HuH-7.5 (cell line): ENCODE results near the gene RAB34.

Source experiments
- DNase-seq: peaks from one replicate; pipeline ENCODE4 v3.0.0; 2011; ENCODE audit warnings: low spot score

Gene RAB34, protein sequence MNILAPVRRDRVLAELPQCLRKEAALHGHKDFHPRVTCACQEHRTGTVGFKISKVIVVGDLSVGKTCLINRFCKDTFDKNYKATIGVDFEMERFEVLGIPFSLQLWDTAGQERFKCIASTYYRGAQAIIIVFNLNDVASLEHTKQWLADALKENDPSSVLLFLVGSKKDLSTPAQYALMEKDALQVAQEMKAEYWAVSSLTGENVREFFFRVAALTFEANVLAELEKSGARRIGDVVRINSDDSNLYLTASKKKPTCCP

DNA sequence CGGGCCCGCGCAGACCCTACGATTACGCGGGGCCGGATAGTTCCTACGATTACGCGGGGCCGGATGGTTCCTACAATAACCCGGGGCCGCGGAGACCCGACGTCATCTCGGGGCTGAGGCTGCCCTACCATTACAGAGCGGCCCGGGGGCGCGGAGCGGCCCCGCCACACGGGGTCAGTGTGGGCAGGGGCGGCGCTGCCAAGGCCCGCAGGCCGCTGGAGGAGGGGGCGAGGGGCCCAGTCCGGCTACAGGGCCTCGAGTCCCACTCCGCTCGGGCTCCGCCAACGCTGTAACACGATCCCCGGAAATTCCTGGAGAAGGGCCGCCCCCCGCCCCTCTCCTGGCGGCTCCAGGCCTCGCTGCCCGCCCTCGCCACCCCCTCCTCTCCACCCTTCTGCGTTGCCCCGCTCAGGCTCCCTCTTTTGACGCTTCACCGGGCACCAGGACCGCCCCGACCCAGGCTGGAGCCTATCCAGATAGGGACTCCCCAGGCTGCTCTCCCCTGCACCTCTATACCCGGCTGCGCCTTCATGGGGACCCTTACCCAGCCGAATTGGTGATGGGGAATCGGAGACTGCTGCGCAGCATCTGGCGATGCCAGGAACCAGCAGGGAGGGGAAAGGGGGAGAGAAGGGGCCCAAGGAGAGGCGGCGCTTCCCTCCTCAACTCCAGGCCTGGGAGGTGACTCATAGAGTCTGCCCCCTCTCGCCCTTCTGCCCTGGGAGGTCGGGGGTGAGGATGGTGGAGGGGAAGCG is at the start of gene RAB34:
Gene RAB34 (minus strand): TSS at position 291 of the 755 bp plus-strand sequence. CDS start 602 bp downstream, outside the sequence.
- peak; percentile 74 for DNase-seq

DNA sequence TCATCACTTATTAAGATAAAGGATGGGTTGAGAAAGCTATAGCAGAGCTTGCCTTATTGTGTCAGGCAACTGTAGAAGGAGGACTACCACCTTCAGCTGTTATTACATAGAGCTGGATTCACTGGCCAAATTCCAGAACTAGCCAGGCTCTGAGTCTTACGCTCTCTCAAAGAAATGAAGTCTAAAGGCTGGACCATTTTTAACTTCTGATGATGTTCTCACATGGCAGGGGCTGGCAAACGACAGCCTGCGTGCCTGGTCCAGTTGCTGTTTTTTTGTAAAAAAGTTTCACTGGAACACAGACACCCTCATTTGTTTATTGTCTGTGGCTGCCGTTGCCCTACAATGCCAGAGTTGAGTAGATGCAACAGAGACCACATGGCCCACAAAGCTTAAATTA is 47.4 kb upstream of the RAB34 start:
- no peak for DNase-seq

DNA sequence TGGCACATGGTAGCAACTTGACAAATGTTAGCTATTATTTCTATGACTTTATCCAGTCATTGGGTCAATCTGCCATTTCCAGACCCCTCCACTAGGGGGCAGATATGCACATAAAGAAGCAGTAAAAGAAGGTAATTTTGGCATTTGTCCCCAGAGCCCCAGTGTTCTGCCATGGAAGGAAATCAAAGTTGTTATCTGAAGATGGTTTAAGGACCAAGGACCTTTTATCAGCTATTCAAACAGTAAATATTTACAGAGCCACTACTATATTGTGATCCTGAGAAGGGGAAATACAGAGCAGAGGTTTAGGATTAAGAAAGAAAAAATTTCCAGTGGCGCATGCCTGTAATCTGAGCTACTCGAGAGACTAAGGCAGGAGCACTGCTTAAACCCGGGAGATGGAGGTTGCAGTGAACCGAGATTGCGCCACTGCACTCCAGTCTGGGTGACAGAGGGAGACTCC is 46.2 kb upstream of the RAB34 start:
- peak; percentile 74 for DNase-seq

DNA sequence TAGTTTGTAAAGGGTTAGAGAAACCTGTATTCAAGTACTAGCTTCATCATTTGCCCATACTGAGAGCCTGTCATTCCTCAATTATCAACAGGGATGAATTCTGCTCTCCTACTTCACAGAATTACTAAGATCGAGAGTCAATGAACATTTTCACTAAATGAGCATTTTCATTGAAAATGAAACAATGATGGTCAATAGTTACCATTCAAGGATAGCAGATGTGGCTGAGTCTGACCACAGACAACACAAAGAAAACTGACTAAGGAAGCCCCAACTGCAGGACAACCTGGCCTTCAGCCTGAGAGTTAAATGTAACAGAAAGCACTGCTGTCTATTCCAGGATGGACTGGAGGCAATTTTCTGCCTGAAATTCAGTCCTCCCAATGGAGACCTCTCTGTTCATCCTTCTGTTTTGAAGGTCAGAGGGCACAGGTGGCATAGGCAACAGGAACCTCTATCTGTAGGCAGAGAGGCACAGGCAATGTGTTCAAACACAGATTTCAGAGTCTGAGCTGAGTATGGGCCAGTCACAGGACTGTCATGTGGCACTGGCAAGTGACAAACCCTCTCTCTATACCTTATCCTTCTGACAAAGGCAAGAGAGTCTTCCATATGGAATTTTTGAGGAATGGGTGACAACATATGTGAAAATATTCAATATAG is 45.6 kb upstream of the RAB34 start:
- DNase-seq: no peak

DNA sequence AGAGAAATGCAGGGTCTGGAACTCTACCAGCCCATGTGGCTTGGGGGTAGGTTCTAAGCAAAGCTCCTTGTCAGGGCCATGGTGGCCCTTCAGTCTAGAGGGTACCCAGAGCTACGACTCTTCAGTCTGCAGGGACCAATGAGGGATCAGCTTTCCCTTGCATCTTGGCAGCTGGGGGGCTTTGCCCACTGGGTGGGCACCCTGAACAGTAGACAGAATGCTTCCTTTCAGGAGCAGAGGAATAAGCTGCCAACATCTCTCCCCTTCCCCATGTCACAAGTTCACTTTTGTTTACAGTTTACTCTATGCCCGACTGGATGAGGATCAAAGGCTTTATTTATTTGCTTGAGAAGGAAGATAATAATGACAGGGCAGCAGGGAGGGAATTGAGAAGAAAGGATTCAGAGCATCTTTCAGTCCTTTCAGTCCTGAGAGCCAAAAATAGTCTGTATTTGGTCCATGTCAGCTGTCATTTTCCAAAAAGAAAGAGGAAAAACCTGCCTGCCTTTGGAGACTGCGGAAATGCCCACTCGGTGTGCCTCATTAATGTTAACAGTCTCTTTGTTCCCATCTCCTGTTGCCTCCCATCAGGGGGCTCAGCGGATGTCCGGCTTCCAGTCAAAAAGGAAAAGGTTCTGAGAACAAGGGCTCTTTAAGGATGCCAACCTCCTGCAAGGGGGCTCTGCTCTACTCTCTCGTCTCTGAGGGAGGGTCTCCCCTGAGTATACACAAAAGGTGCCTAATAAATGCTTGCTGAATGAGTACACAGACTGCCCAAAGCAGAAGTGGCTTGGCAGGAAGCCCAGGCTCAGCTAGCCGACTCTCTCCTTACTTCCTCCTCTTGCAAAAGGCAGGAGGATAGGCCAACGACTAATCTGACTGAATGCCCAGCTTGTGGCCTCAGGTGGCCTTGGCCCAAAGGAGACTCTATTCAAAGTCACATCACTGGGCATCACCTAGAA is 43.2 kb upstream of the RAB34 start:
- no peak for DNase-seq

DNA sequence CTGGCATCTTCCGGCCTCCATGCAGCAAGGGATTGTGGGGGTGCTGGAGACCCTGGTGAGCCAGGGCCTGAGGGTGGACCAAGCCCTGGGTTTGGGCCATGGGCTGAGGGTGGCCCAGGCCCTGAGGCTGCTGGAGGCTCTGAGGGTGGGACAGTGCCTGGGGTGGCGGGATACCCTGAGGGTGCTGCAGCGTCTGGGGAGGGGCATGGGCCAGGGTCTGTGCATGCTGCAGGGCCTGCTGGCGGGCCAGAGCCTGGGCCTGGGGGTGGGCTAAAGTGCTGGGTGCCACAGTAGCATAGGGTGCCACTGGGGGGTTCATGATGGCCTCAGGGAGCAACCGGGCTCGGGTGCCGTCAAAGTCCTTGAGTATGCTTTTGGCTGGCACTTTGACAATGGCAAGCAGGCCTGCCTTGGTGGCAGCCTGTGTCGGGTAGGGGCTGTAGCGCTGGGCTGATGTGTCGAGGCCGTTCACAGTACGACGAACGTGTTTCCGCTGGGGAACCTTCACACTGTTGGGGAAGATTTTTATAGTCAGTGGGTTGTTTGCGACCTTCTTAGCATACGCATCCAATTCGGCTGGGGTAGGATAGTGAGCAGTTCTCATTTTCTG is 41.7 kb upstream of the RAB34 start:
- DNase-seq: no peak

DNA sequence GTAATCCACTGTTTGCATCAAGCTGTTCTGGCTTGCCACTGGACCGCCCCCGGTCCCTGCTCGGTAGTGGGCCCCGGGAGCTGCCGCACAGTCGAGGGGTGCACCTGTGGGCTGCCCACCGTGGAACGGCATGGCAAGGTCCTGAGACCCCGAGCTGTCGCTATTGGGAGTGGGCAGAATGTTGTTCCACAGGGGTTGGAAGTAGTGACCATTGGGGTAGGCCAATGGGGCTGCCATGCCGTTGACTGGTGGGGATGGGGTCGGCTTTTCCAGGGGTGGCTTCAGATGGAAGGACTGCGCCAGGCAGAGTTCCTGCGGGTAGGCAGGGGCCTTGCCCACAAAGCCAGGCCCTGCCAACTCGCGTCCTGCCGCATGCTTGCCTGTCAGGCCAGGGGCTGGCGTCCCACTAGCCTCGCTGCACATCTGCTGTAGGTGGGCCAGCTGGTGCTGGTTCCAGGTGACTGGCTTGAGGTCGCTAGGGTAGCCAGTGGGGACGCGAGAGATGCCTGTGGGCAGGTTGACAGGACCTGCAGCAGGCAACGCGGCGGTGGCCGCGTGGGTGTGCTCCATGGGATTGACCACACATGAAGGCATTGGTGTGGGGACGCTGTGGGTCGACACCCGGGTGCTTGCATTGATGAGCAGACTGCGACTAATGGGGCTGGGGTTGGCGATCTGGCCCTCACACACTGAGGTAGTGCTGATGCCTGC is 40.9 kb upstream of the RAB34 start:
- no peak for DNase-seq

DNA sequence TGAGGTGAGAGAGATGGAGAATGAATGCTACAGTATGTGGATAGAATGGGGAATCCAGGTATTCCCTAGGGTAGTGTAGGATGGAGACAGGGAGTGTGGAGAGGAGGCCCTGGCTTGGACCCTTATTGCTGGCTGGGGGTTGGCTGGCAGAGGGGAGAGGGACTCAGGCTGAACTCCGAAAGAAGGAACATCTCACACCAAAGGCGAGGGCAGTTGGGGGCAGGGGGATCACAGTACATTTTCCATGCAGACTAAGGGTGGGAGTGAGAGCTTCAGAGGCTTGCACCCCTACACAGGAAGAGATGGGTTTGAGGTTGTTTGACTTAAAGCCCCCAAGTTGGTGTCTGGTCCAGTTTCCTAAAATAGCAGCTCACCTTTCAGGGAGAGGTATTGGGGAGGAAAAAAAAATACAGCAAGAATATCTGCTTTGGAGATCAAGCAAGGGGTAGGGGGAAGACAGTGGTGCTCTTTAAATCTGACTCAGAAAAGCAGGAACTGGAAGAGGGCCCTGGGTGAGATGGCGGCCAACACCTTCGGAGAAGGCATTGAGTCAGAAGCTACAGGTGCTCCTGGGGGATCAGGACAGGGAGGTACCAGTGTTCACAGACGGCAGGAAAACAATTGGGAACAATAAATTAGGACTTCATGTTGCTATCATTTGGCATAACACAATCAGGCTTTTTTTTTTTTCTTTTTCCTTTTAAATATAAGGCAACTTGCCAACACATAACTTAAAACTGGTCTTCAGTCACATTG is 38.6 kb upstream of the RAB34 start:
- no peak for DNase-seq

DNA sequence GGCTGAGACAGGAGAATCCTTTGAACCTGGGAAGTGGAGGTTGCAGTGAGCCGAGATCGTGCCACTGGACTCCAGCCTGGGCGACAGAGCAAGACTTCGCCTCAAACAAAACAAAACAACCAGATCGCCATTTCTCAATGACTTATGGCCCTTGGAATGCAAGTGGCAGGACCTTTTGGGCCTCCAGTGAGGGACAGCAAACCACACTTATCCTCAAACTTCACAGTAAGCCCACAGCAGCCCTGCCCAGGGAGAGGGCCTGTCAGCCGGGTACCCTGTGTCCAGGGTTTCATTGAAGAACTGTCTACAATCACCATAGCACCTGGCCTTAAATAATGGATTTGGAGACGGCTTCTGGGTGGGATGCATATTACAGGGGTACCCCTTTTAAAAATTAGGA is 37.8 kb upstream of the RAB34 start:
- no peak for DNase-seq

DNA sequence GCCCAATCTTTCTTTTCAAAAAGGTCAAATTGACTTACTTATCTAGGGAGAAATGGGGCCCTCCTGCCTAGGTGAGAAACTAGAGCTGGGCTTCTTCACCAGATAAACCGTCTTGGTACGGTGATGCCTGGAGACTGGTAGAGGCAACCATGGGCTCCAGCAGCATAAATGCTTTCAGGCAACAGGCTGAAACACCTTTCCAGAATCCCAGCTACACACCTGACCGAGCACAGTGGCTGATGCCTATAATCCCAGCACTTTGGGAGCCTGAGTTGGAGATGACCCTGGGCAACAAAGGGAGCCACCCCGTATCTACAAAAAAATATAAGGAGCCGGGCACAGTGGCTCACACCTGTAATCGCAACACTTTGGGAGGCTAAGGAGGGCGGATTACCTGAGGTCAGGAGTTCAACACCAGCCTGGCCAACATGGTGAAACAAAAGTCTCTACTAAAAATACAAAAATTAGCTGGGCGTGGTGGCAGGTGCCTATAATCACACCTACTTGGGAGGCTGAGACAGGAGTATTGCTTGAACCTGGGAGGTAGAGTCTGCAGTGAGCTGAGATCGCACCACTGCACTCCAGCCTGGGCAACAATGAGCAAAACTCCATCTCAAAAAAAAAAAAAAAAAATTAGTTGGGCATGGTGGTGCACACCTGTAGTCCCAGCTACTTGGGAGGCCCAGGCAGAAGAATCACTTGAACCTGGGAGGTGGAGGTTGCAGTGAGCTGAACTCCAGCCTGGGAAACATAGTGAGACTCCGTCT is 34.1 kb upstream of the RAB34 start:
- DNase-seq: no peak

DNA sequence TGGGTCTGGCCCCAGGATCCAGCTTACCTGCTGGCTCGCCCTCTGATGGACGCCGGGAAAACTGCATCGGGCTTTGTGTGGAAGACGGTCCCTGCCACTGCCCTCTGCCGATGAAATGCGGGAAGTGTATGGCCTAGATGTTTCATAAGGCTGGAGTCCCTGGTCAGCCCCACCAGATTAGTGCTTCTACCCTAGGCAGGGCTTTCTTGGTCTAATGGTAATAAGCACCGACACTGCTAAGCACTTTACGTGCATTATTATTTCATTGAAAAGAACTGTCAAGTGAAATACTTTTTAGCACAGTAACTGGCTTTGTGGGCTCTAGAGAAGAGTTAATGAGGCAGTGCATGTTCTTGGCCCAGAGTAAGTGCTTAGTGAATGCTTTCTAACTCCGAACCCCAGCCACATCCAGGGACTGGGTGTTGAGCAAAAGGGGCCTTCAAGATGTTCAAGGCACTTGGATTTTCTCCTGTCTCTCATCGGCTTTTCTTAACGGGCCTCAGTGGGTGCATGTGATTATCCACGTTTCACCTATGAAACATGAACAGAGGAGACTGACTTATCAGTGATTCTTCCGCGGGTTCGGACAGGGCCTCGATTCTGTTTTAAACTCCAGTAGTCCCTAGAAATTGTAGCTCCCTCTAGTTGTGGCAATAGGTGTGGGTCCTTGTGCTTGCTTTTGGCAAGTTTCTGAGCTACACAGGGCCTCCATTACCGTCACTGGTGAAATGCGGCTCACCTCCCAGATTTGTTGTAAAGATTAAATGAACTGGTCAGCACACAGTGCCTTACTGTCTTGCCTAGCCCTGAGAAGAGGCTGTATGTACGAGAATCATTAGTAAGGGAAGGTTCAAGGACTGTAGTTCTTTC is 32.7 kb upstream of the RAB34 start:
- DNase-seq: peak; percentile 76

DNA sequence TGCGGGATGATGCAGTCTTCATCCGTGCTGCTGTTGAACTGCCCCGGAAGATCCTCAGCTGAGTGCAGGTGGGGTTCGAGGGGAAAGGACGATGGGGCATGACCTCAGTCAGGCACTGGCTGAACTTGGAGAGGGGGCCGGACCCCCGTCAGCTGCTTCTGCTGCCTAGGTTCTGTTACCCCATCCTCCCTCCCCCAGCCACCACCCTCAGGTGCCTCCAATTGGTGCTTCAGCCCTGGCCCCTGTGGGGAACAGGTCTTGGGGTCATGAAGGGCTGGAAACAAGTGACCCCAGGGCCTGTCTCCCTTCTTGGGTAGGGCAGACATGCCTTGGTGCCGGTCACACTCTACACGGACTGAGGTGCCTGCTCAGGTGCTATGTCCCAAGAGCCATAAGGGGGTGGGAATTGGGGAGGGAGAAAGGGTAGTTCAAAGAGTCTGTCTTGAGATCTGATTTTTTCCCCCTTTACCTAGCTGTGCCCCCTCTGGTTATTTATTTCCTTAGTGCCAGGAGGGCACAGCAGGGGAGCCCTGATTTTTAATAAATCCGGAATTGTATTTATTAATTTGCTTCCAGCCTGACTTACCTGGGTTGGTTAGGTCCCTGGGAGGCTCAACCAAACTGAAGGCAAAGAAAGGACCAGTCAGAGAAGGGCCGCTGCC is 32.0 kb upstream of the RAB34 start:
- DNase-seq: no peak

DNA sequence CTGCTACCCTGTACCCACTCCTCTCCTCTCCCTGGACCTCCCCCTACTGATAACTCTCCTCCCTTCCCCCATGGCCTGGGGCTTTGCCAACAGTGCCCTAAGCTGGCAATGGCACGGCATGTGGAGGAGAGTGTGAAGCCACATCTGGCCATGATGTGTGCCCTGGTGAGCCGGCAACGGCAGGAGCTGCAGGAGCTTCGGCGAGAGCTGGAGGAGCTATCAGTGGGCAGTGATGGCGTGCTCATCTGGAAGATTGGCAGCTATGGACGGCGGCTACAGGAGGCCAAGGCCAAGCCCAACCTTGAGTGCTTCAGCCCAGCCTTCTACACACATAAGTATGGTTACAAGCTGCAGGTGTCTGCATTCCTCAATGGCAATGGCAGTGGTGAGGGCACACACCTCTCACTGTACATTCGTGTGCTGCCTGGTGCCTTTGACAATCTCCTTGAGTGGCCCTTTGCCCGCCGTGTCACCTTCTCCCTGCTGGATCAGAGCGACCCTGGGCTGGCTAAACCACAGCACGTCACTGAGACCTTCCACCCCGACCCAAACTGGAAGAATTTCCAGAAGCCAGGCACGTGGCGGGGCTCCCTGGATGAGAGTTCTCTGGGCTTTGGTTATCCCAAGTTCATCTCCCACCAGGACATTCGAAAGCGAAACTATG is 31.3 kb upstream of the RAB34 start:
- no peak for DNase-seq

DNA sequence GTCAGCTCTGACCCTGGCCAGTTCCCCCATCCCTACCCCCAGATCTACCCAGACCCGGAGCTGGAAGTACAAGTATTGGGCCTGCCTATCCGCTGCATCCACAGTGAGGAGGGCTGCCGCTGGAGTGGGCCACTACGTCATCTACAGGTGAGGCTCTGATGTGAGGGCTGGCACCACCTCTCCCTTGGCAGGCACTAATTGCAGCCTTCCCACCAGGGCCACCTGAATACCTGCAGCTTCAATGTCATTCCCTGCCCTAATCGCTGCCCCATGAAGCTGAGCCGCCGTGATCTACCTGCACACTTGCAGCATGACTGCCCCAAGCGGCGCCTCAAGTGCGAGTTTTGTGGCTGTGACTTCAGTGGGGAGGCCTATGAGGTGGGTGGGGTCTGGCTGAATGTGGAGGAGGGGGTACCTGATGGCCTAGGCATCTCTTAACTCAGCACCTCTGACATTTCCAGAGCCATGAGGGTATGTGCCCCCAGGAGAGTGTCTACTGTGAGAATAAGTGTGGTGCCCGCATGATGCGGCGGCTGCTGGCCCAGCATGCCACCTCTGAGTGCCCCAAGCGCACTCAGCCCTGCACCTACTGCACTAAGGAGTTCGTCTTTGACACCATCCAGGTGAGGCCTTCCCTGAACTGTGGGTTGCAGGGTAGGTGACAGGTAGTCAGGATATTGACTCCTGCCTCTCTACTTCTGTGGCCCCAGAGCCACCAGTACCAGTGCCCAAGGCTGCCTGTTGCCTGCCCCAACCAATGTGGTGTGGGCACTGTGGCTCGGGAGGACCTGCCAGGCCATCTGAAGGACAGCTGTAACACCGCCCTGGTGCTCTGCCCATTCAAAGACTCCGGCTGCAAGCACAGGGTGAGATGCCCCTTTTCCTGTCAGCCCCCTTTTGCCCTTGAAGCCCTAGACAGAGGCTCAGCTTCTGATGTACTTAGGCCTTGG is 30.4 kb upstream of the RAB34 start:
- no peak for DNase-seq

DNA sequence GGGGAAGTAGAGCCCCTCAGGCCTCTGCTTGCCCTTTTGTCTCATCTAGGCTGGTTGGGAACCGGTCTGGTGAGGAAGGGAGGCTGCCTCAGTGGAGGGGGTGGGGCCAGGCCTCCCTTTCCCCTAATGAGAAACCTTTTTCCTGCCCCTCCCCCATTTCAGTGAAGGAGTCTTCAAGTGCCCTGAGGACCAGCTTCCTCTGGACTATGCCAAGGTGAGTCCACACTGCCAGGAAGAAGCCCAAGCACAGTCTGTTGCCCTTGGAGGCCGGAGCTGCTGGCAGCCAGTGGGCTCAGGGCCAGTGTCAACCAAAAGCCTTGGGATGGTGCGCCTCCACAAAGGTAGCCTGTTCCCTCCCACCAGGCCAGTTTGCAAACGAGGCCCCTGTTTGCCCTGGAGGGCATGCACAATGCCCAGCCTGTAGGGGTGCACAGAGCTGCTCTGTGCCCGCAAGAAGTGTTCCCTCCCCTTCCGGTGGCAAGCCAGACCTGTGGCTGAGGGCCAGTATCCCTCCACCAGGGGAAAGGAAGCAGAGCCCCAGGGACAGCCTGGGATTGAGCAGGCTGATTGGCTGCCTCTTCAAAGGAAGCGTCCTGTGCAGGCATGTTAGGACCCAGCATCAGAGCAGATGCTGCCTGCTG is 29.5 kb upstream of the RAB34 start:
- DNase-seq: no peak
